Measurements from ENCODE around the gene ACVR1B. TPM values are rescaled to one million over a fixed set of nuclear protein-coding genes. Genes with fewer than 3 reads are reported as not detected.

The ACVR1B gene
- total and polyA plus RNA-seq, 2 of the 8 experiments (the other 6 are each of a cell fraction or from before 2014, with no cell fraction given) = 16.0 to 19.2 TPM

- H4K91ac ChIP-seq (replicated peaks; ENCODE audit: insufficient read length, low read length) = no peak overlapping the region
- peaks cover 6% of the 10 kb centered on the region for H3K23me2 ChIP-seq (ENCODE audit: low read depth, low read length)
- H2AFZ ChIP-seq (ENCODE audit: low read length) = no peak overlapping the region
- peaks cover 2% of the 10 kb centered on the region for H3K79me1 ChIP-seq (ENCODE audit: low read depth, low read length)
- no peak for DNase-seq (ENCODE audit: low read depth in 1 of 2, low spot score in 2 of 2)
- no peaks in the 10 kb centered on the region for H3K9me3 ChIP-seq (ENCODE audit: insufficient read depth in 2 of 2, low read depth in 1 of 2, low read length in 1 of 2)
- ChIA-PET CTCF (ENCODE audit: partially characterized antibody) (interaction anchor here (2.5 to 15.8 kb wide), 4 partner anchors 17 to 34 kb away, joined by 7 to 294 read pairs (median 36); partner anchors contain the start of genes ATG101 and SMIM41), POLR2A (ENCODE audit: partially characterized antibody) (interaction anchor here (0.5 to 3.1 kb wide), 3 partner anchors 10 to 24 kb away, joined by 3 to 8 read pairs (median 3); partner anchors contain the start of gene ATG101)
- H2BK15ac ChIP-seq (ENCODE audit: low read length) = no peak overlapping the region
- H3K4ac ChIP-seq (replicated peaks; ENCODE audit: insufficient read length, low read depth, low read length) = no peak overlapping the region
- no peak overlapping the region for H4K5ac ChIP-seq (ENCODE audit: insufficient read length, low read depth, low read length)
- peaks cover 4 to 24% (median 21%) of the 10 kb centered on the region in 4 experiments for H3K27me3 ChIP-seq (replicated peaks in 1 of 4; ENCODE audit: control insufficient read depth in 3 of 4, extremely low read depth in 1 of 4, insufficient read depth in 3 of 4, low read length in 3 of 4)
- H4K20me1 ChIP-seq (replicated peaks in 1 of 2; ENCODE audit: control insufficient read depth in 1 of 2, insufficient read depth in 2 of 2, low read length in 2 of 2) = peaks cover 7 to 24% of the 10 kb centered on the region in 2 experiments
- H3K18ac ChIP-seq (ENCODE audit: extremely low read depth, low read length) = no peak overlapping the region
- no peak overlapping the region for H3K4me2 ChIP-seq (ENCODE audit: insufficient read depth in 1 of 2, low read depth in 2 of 2, low read length in 2 of 2)
- no peak overlapping the region for H3K14ac ChIP-seq (ENCODE audit: insufficient read length)
- H4K8ac ChIP-seq (ENCODE audit: extremely low read depth, insufficient read depth, low read length) = no peak overlapping the region
- no peak overlapping the region for H2BK12ac ChIP-seq (ENCODE audit: low read depth, low read length)
- no peak overlapping the region for H2BK20ac ChIP-seq (ENCODE audit: low read length)
- H2BK5ac ChIP-seq (ENCODE audit: low read depth, low read length) = no peak overlapping the region
- no peak overlapping the region for H2BK120ac ChIP-seq (replicated peaks; ENCODE audit: low read depth, low read length)
- 72% methylated on average over 4 of the region's 4 CpGs; no CpG with 5 or more reads in 1 of the 2 experiments for WGBS, 2 experiments (ENCODE audit: extremely low coverage in 1 of 2, insufficient coverage in 1 of 2, insufficient read length in 1 of 2, insufficient replicate concordance in 2 of 2, low coverage in 1 of 2, low lambda C conversion rate in 2 of 2, missing lambda C conversion rate in 1 of 2)
- H2AK5ac ChIP-seq (ENCODE audit: low read depth, low read length) = no peak overlapping the region
- no peak overlapping the region for H3K27ac ChIP-seq (ENCODE audit: low read depth, low read length)
- H3K79me2 ChIP-seq (ENCODE audit: control insufficient read depth in 1 of 2, insufficient read depth in 2 of 2, low read length in 2 of 2) = no peaks in the 10 kb centered on the region; a peak in 1 of 4 replicates
- peaks cover 0 to 12% (median 6%) of the 10 kb centered on the region in 4 experiments; a peak in 6 of 7 replicates for H3K4me1 ChIP-seq (replicated peaks in 1 of 4; ENCODE audit: control insufficient read depth in 3 of 4, insufficient read depth in 4 of 4, low read length in 3 of 4)
- H3K23ac ChIP-seq (ENCODE audit: insufficient read length) = no peak overlapping the region
- H3K9ac ChIP-seq (replicated peaks in 1 of 4; ENCODE audit: extremely low read depth in 1 of 4, low read depth in 3 of 4, low read length in 3 of 4) = no peak overlapping the region
- FAIRE-seq = no peak
- H3K4me3 ChIP-seq (ENCODE audit: extremely low read depth in 1 of 4, insufficient read depth in 2 of 4, low read depth in 3 of 4, low read length in 4 of 4) = no peak overlapping the region
- H3K36me3 ChIP-seq (ENCODE audit: control insufficient read depth in 2 of 4, insufficient read depth in 4 of 4, low read length in 3 of 4) = no peaks in the 10 kb centered on the region; a peak in 2 of 8 replicates
- H3K56ac ChIP-seq (replicated peaks; ENCODE audit: insufficient read length, low read depth, low read length) = no peak overlapping the region
- TF ChIP-seq TAF7 (optimal IDR thresholded peaks at IDR 0.05; ENCODE audit: borderline replicate concordance, low read depth, low read length) (no peak), SAP30 (IDR thresholded peaks at IDR 0.05; ENCODE audit: insufficient read depth, insufficient replicate concordance, low read length) (no peak), POLR2A (IDR thresholded peaks at IDR 0.05; ENCODE audit: control extremely low read depth in 1 of 2, low read depth in 2 of 2, low read length in 2 of 2) (no peak), TCF12 (IDR thresholded peaks at IDR 0.05; ENCODE audit: low read depth, low read length) (no peak), USF2 (IDR thresholded peaks at IDR 0.05; ENCODE audit: low read length) (no peak), MAFK (IDR thresholded peaks at IDR 0.05; ENCODE audit: low read depth, low read length) (no peak), TBP (IDR thresholded peaks at IDR 0.05; ENCODE audit: low read depth, low read length) (no peak), KDM4A (IDR thresholded peaks at IDR 0.05; ENCODE audit: low read depth, low read length, severe bottlenecking) (no peak), HDAC6 (IDR thresholded peaks at IDR 0.05; ENCODE audit: low read depth, low read length) (no peak), KDM1A (IDR thresholded peaks at IDR 0.05; ENCODE audit: borderline replicate concordance, low read length) (no peak), RAD21 (IDR thresholded peaks at IDR 0.05 in 1 of 2, conservative IDR thresholded peaks at IDR 0.05 in 1 of 2; ENCODE audit: low read depth in 2 of 2, low read length in 2 of 2) (no peak), SP4 (IDR thresholded peaks at IDR 0.05; ENCODE audit: low read length) (no peak), CHD2 (IDR thresholded peaks at IDR 0.05; ENCODE audit: low read length) (no peak)
Measured at GRCh38 chr12:52045794-52046199, 94.3 kb downstream of the ACVR1B start.
